Hematopoietic multipotent progenitor cell treated with erythropoietin and hydrocortisone succinate and interleukin-3 and kit ligand, for 15 days (in vitro differentiated cells): ENCODE data around the gene KLHL7.
A peak's percentile ranks its signal among the peaks of the same experiment; 100 is the strongest.
"Not testable (repeated sequence)": the region's sequence is repeated elsewhere in the genome, so short reads cannot be mapped to it uniquely, and the experiment has no call there.

Source experiments
- DNase-seq: peaks from one replicate; pipeline ENCODE4 v3.0.0-alpha.2; 2015; ENCODE audit warnings: low spot score

KLHL7 gene

DNA sequence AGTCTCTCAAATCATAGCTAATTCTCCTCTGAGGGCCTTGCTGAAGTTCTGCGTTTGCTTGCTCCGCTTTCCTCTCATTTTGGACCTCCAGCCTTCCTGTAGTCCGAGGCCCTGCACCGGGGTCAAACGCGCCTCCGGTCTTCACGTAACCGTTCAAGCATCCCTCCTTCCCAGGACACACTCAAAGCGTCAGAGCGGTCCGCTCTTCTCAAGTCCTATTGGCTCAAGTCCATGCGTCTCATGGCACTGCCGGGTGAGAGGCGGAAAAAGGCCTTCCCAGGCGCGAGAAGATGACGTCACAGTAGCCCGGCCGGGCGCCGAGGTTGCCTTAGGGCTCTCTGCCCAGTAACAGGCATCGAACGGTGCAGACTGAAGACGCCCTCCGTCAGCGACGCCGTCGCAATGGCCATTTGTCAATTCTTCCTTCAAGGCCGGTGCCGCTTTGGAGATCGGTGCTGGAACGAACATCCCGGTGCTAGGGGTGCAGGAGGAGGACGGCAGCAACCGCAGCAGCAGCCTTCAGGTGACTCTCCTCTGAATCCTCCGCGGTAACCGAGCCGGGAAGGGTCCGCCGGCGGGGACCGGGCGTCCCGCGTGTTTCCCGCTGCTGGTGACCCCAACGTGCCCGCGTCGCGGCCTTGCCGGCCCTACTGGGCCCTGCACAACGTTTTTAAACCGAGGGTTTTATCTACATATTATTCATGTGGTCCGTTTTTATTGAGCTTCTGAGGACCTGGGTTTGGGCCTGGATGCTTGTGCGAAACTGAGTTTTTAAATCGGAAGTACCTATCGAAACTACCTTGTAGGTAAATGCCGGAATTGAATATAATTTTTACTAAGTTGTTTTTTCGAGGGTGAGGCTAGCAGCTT lies 76.3 kb downstream of the KLHL7 start, which contains the start of gene NUP42:
TSS of gene NUP42 (plus strand) at position 365 of the 870 bp plus-strand sequence. CDS start at position 403, 38 bp downstream.
- peak; percentile 99 for DNase-seq

DNA sequence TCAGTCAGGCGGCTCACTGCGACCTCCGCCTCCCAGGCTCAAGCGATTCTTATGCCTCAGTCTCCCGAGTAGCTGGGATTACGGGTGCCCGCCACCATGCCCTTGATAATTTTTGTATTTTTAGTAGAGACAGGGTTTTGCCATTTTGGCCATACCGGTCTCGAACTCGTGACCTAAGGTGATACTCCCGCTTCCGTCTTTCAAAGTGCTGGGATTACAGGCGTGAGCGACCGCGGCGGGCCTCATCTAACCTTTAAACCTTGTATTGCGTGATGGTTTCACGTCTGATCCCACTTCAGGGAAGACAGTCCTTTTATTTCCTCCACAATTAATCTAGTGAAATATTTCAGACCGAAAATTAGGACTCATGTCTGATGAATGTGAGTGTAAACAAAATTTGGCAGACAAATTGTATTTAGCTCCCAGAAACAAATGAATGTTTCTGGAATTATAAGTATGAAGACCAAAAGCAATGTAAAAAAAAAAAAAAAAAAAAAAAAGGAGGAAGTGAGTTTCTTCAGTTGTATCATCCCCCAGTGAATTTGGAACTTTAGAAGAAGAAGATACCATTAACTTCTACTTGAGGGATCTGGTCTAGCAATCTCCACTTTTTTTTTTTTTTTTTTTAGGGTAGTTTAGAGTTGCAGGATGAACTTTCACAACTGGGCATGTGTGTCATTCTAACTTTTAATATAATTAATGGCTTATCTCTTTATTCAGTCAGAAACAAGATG lies 77.9 kb downstream of the KLHL7 start:
- no peak for DNase-seq

DNA sequence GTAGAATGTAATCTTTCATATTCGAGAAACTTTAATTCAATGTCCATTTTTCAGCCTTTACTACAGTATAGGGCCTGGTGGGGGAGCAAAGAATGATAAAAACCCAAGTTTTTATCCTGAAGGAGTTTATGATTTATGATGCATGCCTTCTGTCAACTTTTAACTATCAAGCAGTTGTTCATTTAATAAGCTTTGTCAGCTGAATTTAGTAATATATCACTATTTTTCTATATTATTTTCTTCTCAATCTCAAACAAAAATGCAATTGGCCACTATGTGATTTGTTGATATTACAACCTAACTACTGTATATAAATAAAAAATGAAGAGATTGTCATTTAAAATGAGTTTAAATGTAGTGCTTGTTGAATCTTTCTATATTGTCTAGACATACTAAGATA lies 78.7 kb downstream of the KLHL7 start:
- no peak for DNase-seq

DNA sequence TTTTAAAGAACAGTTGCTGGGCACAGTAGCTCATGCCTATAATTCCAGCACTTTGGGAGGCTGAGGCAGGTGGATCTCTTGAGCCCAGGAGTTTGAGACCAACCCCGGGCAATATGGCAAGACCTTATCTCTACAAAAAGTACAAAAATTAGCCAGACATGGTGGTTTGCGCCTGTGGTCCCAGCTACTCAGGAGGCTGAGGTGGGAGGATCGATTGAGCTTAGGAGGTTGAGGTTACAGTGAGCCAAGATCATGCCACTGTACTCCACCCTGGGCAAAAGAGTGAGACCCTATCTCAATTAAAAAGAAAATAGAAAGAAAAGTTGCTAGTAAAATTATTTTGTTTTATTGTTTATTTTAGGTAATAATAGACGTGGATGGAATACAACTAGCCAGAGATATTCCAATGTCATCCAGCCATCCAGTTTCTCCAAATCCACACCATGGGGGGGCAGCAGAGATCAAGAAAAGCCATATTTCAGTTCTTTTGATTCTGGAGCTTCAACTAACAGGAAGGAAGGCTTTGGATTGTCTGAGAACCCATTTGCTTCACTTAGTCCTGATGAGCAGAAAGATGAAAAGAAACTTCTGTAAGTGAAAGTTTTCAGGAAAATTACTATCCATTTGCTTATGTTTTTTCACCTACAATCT lies 79.2 kb downstream of the KLHL7 start:
- peak; percentile 76 for DNase-seq

DNA sequence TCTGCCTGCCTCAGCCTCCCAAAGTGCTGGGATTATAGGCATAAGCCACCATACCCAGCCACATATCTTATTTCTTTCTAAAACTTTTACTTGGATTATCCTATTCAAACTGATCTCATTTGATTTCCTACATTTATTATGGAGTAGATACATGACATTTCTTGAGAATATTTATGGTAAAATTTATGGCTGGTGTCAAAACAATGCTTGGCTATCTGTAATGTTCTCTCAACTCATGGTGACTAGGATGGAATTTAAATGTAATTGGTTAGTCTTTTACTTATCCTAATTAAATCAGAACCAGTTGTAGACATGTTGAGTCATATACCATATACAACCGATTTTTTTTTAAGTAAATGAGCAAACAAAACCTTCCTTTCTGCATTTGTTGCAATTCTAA lies 80.4 kb downstream of the KLHL7 start:
- no peak for DNase-seq

DNA sequence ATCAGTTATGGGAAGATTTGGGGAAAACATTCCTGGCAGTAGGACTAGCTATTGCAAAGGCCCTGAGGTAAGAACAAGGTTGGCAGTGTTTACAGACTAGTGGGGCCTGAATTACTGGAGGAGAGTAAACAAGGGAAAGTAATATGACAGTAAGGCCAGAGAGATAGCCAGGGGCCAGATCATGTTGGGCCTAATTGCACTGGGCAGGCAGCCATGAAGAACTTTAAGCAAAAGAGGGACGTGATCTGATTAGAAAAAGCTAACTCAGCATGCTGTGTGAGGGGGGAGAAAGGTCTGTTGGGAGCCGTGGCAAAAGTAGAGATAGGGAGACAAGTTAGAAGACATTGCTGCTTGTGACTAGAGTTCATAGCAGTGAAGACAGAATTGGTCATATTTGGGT lies 85.4 kb downstream of the KLHL7 start:
- DNase-seq: peak; percentile 81

DNA sequence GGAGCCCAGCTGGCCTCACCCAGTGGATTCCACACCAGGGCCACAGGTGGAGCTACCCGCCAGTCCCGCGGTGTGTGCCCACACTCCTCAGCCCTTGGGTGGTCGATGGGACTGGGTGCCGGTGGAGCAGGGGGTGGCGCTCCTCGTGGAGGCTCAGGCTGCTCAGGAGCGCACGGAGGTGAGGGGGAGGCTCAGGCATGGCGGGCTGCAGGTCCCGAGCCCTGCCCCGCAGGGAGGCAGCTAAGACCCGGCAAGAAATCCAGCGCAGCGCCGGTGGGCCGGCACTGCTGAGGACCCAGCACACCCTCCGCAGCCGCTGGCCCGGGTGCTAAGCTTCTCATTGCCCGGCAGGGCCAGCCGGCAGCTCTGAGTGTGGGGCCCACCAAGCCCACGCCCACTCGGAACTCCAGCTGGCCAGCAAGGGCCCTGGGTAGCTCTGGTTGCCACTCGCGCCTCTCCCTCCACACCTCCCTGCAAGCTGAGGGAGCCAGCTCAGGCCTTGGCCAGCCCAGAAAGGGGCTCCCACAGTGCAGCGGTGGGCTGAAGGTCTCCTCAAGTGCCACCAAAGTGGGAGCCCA lies 88.2 kb downstream of the KLHL7 start:
- DNase-seq: not testable (repeated sequence)

DNA sequence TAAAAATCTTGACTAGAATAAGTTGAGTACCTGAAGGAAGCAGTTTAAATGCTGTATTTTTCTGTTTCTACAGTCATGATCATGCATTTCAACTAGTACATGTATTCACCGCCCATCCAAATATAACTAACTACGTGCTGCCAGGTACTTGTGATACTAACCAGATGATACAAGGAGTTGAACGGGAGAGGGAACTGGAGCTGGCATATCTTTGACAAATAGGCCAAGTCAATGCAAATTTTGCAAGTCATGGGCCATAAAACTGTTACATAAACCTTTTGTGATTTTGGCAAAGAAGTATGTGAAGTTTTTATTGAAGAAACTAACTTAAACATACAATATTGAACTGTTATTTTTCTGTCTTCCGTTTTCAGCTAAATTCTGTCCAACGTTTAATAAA lies 90.7 kb downstream of the KLHL7 start:
- no peak for DNase-seq

DNA sequence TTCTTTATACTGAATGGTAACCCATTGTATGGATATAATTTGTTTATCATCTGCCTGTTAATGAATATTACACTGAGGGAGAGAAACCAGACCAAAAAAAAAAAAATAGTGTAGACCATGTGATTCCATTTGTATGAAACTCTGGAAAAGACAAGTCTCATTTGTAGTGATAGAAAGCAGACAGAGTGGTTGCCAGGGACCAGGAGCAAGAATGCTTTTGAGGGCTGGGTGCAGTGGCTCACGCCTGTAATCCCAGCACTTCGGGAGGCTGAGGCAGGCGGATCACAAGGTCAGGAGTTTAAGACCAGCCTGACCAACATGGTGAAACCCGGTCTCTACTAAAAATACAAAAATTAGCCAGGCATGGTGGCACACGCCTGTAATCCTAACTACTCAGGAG lies 92.2 kb downstream of the KLHL7 start:
- not testable (repeated sequence) for DNase-seq

DNA sequence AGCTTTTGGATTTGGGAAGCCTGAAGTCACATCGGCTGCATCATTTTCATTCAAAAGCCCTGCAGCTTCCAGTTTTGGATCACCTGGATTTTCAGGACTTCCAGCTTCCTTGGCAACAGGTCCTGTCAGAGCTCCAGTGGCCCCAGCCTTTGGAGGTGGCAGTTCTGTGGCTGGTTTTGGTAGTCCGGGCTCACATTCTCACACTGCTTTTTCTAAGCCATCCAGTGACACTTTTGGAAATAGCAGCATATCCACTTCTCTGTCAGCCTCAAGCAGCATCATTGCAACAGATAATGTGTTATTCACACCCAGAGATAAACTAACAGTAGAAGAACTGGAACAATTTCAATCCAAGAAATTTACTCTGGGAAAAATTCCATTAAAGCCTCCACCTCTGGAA lies 94.7 kb downstream of the KLHL7 start:
- no peak for DNase-seq

DNA sequence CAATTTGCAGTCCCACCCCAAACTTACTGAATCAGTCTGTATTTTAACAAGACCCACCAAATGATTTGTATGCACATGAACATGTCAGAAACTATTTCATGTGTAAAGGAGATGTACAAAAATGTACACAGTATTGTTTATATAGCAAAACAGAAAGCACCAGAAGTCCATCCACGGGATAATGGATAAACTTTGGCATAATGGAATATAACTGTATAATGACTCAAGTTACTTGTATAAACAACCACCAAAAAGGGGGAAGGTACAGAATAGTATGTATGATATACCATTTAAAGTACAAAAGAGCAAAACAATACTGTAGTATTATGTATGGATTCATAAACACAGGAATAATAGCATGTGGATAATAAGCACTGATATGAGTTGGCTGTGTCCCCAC lies 98.7 kb downstream of the KLHL7 start:
- no peak for DNase-seq

DNA sequence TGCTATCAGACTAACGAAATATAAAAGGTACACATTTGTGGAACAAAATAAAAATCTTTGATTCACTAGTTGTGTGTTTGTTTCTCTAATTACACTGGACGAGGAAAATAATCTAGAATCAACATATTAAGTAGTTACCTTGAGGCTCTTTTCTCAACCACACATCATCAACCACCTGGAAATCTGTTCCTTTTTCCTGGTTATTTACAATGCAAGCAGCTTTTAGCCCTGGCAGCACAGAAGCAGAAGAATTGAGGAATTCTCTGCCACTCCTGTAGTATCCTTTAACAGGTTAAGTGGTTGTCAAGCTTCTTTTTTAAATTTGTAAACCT lies 100.0 kb downstream of the KLHL7 start:
- DNase-seq: no peak

DNA sequence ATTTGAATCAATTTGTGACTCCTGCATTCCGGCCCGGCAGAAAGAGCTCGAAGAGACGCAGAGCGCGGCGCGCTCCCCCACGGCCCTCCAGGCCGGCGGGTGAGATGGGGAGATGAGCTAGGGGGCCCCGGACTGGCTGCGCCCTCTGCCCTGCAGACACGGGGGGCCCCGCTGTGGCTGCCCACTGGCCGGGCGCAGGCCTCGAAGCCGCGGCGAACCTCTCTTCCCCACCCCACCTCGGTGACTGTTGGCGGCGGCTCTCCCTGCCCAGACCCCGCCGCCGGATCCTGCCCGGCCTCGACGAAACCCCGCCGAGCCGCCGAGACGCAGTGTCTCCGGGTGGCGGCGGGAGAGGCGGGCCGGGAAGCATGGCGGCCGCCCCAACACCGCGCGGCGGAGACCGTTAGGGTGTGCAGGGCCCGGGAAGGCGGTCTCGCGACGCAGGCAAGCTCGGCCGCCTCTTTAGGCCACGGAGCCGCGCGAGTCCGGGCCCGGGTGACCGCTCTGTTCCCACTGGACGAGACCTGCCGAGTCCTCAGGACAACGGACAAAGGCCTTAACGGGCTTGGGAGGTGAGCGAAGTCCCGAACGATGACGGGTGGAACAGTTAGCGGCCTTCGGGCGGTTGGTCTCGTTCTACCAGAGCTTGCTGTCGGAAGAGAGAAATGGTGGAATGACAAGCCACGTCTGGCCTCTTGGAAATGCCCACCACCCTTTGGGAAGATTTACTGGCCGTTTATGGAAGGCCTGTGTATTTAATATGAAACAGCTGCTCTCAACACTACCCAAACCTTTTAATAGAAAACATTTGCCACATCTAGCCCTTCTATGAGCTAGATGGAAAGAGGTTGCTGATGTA lies 100.6 kb downstream of the KLHL7 start:
- DNase-seq: no peak

DNA sequence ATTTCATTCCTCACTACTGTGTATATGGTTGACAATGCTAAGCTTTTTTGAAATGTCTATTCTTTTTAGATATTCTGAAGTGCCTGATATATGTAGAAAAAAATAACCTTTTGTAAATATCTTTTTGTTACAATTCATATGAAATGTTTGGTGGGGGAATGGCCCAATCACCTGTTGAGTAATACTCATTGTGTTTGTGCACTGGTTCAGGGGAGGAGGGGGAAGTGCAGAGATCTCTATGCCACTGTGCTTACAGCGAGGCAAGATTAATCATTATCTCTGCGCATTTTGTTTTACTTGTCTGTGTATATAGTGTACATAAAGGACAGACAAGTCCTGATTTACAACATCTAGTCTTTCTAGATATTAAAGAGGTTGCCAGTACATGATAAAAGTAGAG lies 101.4 kb downstream of the KLHL7 start:
- no peak for DNase-seq

DNA sequence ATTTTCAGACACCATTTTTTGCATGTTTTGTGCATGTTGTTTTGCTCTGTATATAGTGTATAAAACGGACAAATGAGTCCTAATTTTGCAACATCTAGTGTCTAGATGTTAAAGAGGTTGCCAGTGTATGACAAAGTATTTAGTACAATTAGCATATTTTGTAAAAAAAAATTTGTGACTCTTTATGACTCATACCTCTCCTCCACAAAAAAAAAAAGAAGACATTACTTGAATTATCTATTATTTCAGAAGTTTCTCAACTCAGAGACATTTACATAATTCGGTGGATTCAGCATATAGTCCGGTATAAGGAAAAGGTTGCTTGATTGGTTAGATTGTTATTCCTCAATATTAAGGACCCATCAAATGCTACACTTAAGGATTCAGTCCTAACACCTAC lies 102.3 kb downstream of the KLHL7 start:
- no peak for DNase-seq

DNA sequence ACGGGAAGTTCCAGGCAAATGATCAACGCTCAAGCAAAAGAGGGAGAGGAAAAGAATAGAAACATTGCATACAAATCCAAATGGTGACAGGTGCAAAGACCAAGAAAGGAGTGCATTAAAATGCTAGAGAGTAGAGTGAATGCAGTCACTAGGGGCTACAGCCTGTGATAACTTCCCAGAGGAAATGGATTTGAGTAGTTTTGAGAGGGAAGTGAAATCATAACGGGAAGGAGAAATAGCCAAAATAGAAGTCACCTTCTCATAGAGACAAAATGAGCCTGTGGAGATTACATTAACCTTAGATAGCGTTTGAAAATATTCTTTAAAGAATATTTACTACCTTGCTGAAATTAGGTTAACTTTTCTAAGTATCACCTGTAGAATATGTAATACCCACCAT lies 102.7 kb downstream of the KLHL7 start:
- DNase-seq: no peak

DNA sequence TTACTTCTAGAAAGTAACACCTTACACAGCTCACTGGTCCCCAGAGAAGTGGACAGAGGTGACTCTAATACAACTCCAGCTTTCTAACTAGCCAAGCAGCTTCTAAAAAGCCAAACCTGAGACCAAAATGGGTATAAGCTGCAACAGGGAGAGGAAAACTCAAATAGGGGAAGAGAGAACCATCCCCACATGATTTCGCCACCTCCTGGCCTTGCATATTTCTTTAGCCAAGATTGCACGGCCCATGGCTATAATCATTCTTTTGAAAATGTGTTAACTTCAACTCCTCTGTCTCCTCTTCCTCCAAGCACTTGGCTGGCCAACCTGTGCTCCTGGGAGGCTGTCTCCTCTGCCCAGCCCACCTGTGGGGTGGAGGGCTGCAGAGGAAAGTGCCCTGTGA lies 104.9 kb downstream of the KLHL7 start:
- DNase-seq: no peak

DNA sequence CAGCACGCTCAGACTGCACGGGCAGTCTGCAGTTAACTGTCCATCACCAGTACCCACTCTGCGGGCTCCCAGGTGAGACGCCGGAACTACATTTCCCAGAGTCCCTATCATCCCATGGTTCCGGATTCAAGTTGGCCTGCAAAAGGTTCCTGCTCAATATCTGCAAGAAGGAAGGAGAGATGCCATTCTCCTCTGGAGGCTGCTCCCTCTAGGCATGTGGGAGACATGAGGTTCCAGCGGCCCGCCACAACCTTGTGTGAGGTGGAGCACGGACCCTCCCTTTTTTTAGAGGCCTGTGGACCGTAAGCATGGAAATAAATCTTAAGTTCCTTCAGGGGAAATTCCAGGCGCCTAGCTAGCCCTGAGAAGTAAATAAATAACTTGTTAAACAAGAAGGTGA lies 106.0 kb downstream of the KLHL7 start:
- DNase-seq: no peak

DNA sequence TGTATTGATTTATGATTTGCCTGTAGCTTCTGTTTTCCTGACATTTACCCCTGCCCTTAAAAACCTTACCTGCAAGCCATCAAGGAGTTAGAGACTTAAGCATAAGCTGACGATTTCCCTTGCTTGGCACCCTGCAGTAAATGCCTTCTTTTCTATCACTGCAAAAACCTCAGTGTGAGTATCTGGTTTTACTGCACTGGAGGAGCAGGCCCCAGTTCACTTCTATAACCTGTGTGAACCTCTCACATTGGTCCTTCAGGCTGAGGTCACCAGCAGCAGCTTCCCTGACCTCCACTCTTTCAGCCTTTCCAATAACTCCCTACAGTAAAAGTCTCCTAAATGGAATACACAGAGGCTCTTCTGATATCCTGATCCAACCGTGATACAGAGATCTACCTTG lies 106.8 kb downstream of the KLHL7 start:
- no peak for DNase-seq

DNA sequence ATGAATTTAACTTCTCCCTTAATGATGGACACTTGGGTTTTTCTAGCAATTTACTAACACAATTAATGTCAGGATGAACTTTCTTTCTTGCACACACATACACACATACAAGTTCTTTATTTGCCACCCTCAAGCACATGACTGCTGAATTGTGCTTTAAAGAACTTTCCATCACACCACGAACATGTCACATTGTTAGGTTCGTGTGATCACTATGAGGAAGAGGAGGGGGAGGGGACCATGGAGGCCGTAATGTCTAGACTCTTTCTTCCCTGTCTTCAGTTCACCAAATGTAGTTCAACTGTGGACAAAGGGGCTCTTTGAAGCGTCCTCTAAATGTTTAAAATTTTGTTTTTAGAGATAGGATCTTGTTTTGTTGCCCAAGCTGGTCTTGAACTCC lies 107.3 kb downstream of the KLHL7 start:
- DNase-seq: no peak

DNA sequence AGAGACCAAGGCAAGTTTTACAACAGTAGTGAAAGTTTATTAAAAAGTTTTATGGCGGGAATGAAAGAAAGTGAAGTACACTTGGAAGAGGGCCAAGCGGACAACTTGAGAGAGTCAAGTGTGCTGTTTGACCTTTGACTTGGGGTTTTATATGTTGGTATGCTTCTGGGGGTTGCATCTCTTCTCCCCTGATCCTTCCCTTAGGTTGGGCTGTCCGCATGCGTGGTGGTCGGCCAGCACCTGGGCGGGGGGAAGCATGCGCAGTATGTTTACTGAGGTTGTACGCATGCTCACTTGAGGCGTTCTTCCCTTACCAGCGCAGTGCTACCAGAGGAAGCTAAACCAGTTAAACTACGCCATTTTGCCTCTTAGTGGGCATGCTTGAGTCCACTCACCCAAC lies 108.2 kb downstream of the KLHL7 start:
- DNase-seq: no peak

DNA sequence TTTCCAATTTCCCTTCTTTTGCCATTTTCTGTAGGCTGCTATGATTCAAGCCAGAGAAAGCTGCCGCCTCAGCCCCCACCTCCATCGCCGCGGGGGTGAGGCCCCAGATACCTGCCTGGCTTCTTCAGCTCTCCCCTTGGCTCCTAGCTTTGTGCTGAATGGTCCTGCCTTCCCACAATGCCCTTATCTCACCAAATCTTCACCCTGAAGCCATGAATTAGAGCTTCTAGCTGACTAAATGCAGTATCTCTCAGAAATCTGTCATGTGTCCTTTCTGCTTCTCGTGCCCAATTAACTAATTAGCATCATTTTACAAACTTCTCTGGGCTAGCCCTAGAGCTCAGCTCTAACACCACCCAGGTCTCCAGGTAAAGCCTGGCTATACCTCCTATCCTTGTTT lies 108.8 kb downstream of the KLHL7 start:
- no peak for DNase-seq
